H9 (cell line): ENCODE measurements around the gene LTBP2. TPM values are rescaled to one million over a fixed set of nuclear protein-coding genes. Genes with fewer than 3 reads are reported as not detected.

Source experiments
- DNase-seq: peaks from one replicate; pipeline ENCODE4 v3.0.0-alpha.2; 2017
- H2AFZ ChIP-seq: one replicate; pipeline ENCODE4 v1.6.1; 2013; ENCODE audit warnings: mild to moderate bottlenecking, low read length, control low read depth, moderate library complexity
- H2AK5ac ChIP-seq: 2 replicates; pipeline ENCODE4 v1.6.1; 2013; ENCODE audit warnings: low read length, control low read depth, mixed read lengths; ENCODE audit not compliant: insufficient read length
- H2BK120ac ChIP-seq: one replicate; pipeline ENCODE4 v1.6.1; 2013; ENCODE audit warnings: low read depth, mild to moderate bottlenecking, low read length, control low read depth, inconsistent platforms; ENCODE audit not compliant: poor library complexity, severe bottlenecking
- H2BK12ac ChIP-seq: 2 replicates; pipeline ENCODE4 v1.6.1; 2013; ENCODE audit warnings: low read length, control low read depth, mixed read lengths, low read depth; ENCODE audit not compliant: insufficient read length
- H2BK15ac ChIP-seq: 2 replicates; pipeline ENCODE4 v1.6.1; 2013; ENCODE audit warnings: low read depth, low read length, control low read depth
- H2BK20ac ChIP-seq: one replicate; pipeline ENCODE4 v1.6.1; 2013; ENCODE audit warnings: low read depth, mild to moderate bottlenecking, low read length, control low read depth, inconsistent platforms; ENCODE audit not compliant: poor library complexity, severe bottlenecking
- H2BK5ac ChIP-seq: 2 replicates; pipeline ENCODE4 v1.6.1; 2013; ENCODE audit warnings: low read length, control low read depth, mixed read lengths; ENCODE audit not compliant: insufficient read length
- H3K14ac ChIP-seq: 2 replicates; pipeline ENCODE4 v1.6.1; 2013; ENCODE audit warnings: low read length, control low read depth; ENCODE audit not compliant: insufficient read depth
- H3K18ac ChIP-seq: 2 replicates; pipeline ENCODE4 v1.6.1; 2013; ENCODE audit warnings: low read depth, mild to moderate bottlenecking, mixed read lengths, low read length, control low read depth; ENCODE audit not compliant: insufficient read length
- H3K23ac ChIP-seq: 2 replicates; pipeline ENCODE4 v1.6.1; 2013; ENCODE audit warnings: low read length, control low read depth, mixed read lengths, low read depth; ENCODE audit not compliant: insufficient read length
- H3K23me2 ChIP-seq: 2 replicates; pipeline ENCODE4 v1.6.1; 2013; ENCODE audit warnings: low read depth, mild to moderate bottlenecking, mixed read lengths, low read length, control low read depth; ENCODE audit not compliant: insufficient read length, poor library complexity, severe bottlenecking
- H3K27ac ChIP-seq: 2 replicates; pipeline ENCODE4 v1.5.1; 2013; ENCODE audit warnings: low read length, control low read depth, mixed read lengths, low read depth; ENCODE audit not compliant: insufficient read length
- H3K27me3 ChIP-seq: 2 replicates; pipeline ENCODE4 v1.6.1; 2013; ENCODE audit warnings: low read length, control low read depth, inconsistent platforms; ENCODE audit not compliant: insufficient read depth
- H3K4ac ChIP-seq: 2 replicates; pipeline ENCODE4 v1.6.1; 2013; ENCODE audit warnings: low read depth, mild to moderate bottlenecking, control low read depth, inconsistent platforms, low read length, moderate library complexity
- H3K4me1 ChIP-seq: 2 replicates; pipeline ENCODE4 v1.6.1; 2013; ENCODE audit warnings: low read length, control low read depth, inconsistent platforms; ENCODE audit not compliant: insufficient read depth
- H3K4me2 ChIP-seq: 2 replicates; pipeline ENCODE4 v1.6.1; 2013; ENCODE audit warnings: low read length, control low read depth, mixed read lengths; ENCODE audit not compliant: insufficient read length, insufficient read depth
- H3K56ac ChIP-seq: 2 replicates; pipeline ENCODE4 v1.6.1; 2013; ENCODE audit warnings: low read depth, mild to moderate bottlenecking, mixed read lengths, low read length, control low read depth; ENCODE audit not compliant: insufficient read length
- H3K79me1 ChIP-seq: 2 replicates; pipeline ENCODE4 v1.6.1; 2013; ENCODE audit warnings: low read depth, mild to moderate bottlenecking, moderate library complexity, low read length, control low read depth, inconsistent platforms; ENCODE audit not compliant: insufficient read depth, poor library complexity, severe bottlenecking
- H3K79me2 ChIP-seq: 2 replicates; pipeline ENCODE4 v1.6.1; 2013; ENCODE audit warnings: low read length, control low read depth, inconsistent platforms; ENCODE audit not compliant: insufficient read depth
- H3K9ac ChIP-seq: 2 replicates; pipeline ENCODE4 v1.6.1; 2013; ENCODE audit warnings: low read length, control low read depth, mixed read lengths; ENCODE audit not compliant: insufficient read length; ENCODE audit errors: extremely low read depth
- H3K9me3 ChIP-seq: one replicate; pipeline ENCODE4 v1.6.1; 2013; ENCODE audit warnings: low read depth, low read length, inconsistent platforms; ENCODE audit not compliant: control insufficient read depth
- H3T11ph ChIP-seq: one replicate; pipeline ENCODE4 v1.6.1; 2013; ENCODE audit warnings: mild to moderate bottlenecking, low read length, control low read depth, inconsistent platforms
- H4K20me1 ChIP-seq: one replicate; pipeline ENCODE4 v1.6.1; 2013; ENCODE audit not compliant: control insufficient read depth, insufficient read length, insufficient read depth
- H4K5ac ChIP-seq: 2 replicates; pipeline ENCODE4 v1.6.1; 2013; ENCODE audit warnings: low read depth, mild to moderate bottlenecking, mixed read lengths, low read length, control low read depth; ENCODE audit not compliant: insufficient read length
- H4K8ac ChIP-seq: replicated peaks from 2 replicates; pipeline ENCODE4 v1.6.1; 2013; ENCODE audit warnings: low read length, control low read depth, mixed read lengths, low read depth; ENCODE audit not compliant: insufficient read length
- H4K91ac ChIP-seq: 2 replicates; pipeline ENCODE4 v1.6.1; 2013; ENCODE audit warnings: low read depth, mild to moderate bottlenecking, moderate library complexity, mixed read lengths, low read length, control low read depth; ENCODE audit not compliant: insufficient read length
- H3K27ac Mint-ChIP-seq, 3 experiments: 2 replicates in 2 of 3; 3 replicates in 1 of 3; pipeline ENCODE4 v1.8.0; 2020 to 2021; ENCODE audit warnings: mixed read lengths in 3 of 3, mild to moderate bottlenecking in 1 of 3, moderate library complexity in 1 of 3
- H3K27me3 Mint-ChIP-seq: 2 replicates; pipeline ENCODE4 v1.8.0; 2021; ENCODE audit warnings: low read depth, mild to moderate bottlenecking, moderate library complexity, mixed read lengths
- H3K36me3 Mint-ChIP-seq, 3 experiments: 2 replicates in 2 of 3; 3 replicates in 1 of 3; pipeline ENCODE4 v1.8.0; 2020 to 2021; ENCODE audit warnings: low read depth in 3 of 3, mixed read lengths in 3 of 3; ENCODE audit not compliant: insufficient read depth in 1 of 3
- H3K4me1 Mint-ChIP-seq, 2 experiments: 2 replicates each; pipeline ENCODE4 v1.8.0; 2020; ENCODE audit warnings: mixed read lengths in 2 of 2
- H3K4me3 Mint-ChIP-seq, 2 experiments: 2 replicates in 1 of 2; 3 replicates in 1 of 2; pipeline ENCODE4 v1.8.0; 2020 to 2021; ENCODE audit warnings: mild to moderate bottlenecking in 2 of 2, mixed read lengths in 2 of 2, moderate library complexity in 1 of 2
- H3K9me3 Mint-ChIP-seq, 2 experiments: 2 replicates in 1 of 2; 3 replicates in 1 of 2; pipeline ENCODE4 v1.8.0; 2020; ENCODE audit warnings: mild to moderate bottlenecking in 2 of 2, mixed read lengths in 2 of 2, moderate library complexity in 1 of 2
- WGBS: extraction: QIAGEN DNeasy Blood & Tissue Kit; methylation state at CpG from one replicate; pipeline ENCODE4 v1.1.7; 2013; ENCODE audit warnings: missing lambda C conversion rate, low lambda C conversion rate, mixed read lengths; ENCODE audit not compliant: insufficient read length; ENCODE audit errors: extremely low coverage; 5-methylcytosine and 5-hydroxymethylcytosine counted together
- total RNA-seq: library from RNA; stranded (reverse); gene quantifications from 2 replicates; pipeline ENCODE4 v1.2.1, GENCODE V29; 2021
- TF ChIP-seq, protein P1 (sequence below): fragments of 200-600 bp; sonication (generic); conservative IDR thresholded peaks from 3 replicates; pipeline ENCODE4 v1.8.0; 2021; ENCODE audit warnings: antibody characterized with exemption, mild to moderate bottlenecking

LTBP2 gene
- total RNA-seq, 1 experiment from 2014 or later, result 0.77 TPM

DNA sequence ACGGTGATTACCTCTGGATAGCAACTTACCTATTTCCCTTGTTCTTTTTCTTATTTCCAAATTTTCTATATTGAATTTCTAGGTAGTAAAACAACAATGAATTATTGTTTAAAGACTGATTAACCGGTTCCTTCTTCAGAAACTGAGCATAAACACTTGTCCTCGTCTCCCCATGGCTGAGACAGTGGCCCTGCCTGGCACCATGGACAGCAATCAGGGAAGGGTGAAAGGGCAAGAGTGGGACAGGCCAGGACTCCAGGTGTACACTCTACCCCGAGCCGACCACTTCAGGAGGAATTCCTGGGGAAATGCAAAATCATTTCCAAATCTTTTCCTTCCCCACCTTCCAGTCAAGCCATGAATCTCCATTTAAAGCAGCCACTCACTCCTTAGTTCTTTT lies 48.8 kb upstream of the LTBP2 start:
- no peaks in the 10 kb centered on the region for H3K27me3 Mint-ChIP-seq
- WGBS, result no CpG with 5 or more reads among the region's 5 CpGs
- Histone ChIP-seq H3K79me2 (no peaks in the 10 kb centered on the region), H4K8ac (no peak overlapping the region), H2BK5ac (no peak overlapping the region), H3K27ac (no peak overlapping the region), H2BK15ac (no peak overlapping the region), H4K20me1 (no peaks in the 10 kb centered on the region), H3K23me2 (no peaks in the 10 kb centered on the region), H3K56ac (no peak overlapping the region), H3K9ac (no peak overlapping the region), H2AFZ (no peak overlapping the region), H4K91ac (no peak overlapping the region), H3K4me2 (no peak overlapping the region), H3K23ac (no peak overlapping the region), H2BK12ac (no peak overlapping the region), H3K79me1 (no peaks in the 10 kb centered on the region), H4K5ac (no peak overlapping the region), H3K4ac (no peak overlapping the region), H3K14ac (no peak overlapping the region), H2BK20ac (no peak overlapping the region), H3K4me1 (no peaks in the 10 kb centered on the region), H3T11ph (no peak overlapping the region), H3K9me3 (no peaks in the 10 kb centered on the region), H3K27me3 (no peaks in the 10 kb centered on the region), H3K18ac (no peak overlapping the region), H2AK5ac (no peak overlapping the region), H2BK120ac (no peak overlapping the region)
- H3K36me3 Mint-ChIP-seq, result peaks cover 6 to 55% (median 41%) of the 10 kb centered on the region in 3 experiments; a peak in 6 of 7 replicates
- TF ChIP-seq, protein P1, sequence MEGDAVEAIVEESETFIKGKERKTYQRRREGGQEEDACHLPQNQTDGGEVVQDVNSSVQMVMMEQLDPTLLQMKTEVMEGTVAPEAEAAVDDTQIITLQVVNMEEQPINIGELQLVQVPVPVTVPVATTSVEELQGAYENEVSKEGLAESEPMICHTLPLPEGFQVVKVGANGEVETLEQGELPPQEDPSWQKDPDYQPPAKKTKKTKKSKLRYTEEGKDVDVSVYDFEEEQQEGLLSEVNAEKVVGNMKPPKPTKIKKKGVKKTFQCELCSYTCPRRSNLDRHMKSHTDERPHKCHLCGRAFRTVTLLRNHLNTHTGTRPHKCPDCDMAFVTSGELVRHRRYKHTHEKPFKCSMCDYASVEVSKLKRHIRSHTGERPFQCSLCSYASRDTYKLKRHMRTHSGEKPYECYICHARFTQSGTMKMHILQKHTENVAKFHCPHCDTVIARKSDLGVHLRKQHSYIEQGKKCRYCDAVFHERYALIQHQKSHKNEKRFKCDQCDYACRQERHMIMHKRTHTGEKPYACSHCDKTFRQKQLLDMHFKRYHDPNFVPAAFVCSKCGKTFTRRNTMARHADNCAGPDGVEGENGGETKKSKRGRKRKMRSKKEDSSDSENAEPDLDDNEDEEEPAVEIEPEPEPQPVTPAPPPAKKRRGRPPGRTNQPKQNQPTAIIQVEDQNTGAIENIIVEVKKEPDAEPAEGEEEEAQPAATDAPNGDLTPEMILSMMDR, result no peak
- H3K4me1 Mint-ChIP-seq, result no peaks in the 10 kb centered on the region
- no peak overlapping the region for H3K27ac Mint-ChIP-seq
- no peak overlapping the region for H3K4me3 Mint-ChIP-seq
- DNase-seq, result no peak
- H3K9me3 Mint-ChIP-seq, result no peaks in the 10 kb centered on the region
